SJCRH30 (cell line): ENCODE results near the gene MGAT3. TPM values are rescaled to one million over a fixed set of nuclear protein-coding genes. Genes with fewer than 3 reads are reported as not detected.

Source experiments
- DNase-seq, 2 experiments: peaks; one replicate each; pipeline ENCODE4 v3.0.0-alpha.2; 2015 to 2020
- H3K27ac ChIP-seq: fragments of 250-450 bp; sonication (Bioruptor Pico); 2 replicates; pipeline ENCODE4 v1.5.1; 2020; ENCODE audit warnings: mild to moderate bottlenecking, moderate library complexity
- H3K27me3 ChIP-seq: fragments of 250-450 bp; sonication (Bioruptor Pico); 2 replicates; pipeline ENCODE4 v1.5.1; 2020; ENCODE audit warnings: mild to moderate bottlenecking, moderate library complexity
- H3K36me3 ChIP-seq: fragments of 250-450 bp; sonication (Bioruptor Pico); 2 replicates; pipeline ENCODE4 v1.5.1; 2020; ENCODE audit warnings: mild to moderate bottlenecking, moderate library complexity
- H3K4me1 ChIP-seq: fragments of 250-450 bp; sonication (Bioruptor Pico); 2 replicates; pipeline ENCODE4 v1.5.1; 2020; ENCODE audit warnings: mild to moderate bottlenecking, moderate library complexity
- H3K4me3 ChIP-seq: fragments of 250-450 bp; sonication (Bioruptor Pico); 2 replicates; pipeline ENCODE4 v1.5.1; 2020; ENCODE audit warnings: mild to moderate bottlenecking, moderate library complexity
- H3K9me3 ChIP-seq: fragments of 250-450 bp; sonication (Bioruptor Pico); replicated peaks from 2 replicates; pipeline ENCODE4 v1.5.1; 2020; ENCODE audit warnings: mild to moderate bottlenecking, moderate library complexity
- total RNA-seq: library from RNA; depleted of rRNA; stranded (reverse); fragments of >200 nt; shearing (Covaris generic); gene quantifications from 2 replicates; pipeline ENCODE4 v1.2.3, GENCODE V29; 2014

The MGAT3 gene
- total RNA-seq, 1 experiment from 2014 or later, result not detected

DNA sequence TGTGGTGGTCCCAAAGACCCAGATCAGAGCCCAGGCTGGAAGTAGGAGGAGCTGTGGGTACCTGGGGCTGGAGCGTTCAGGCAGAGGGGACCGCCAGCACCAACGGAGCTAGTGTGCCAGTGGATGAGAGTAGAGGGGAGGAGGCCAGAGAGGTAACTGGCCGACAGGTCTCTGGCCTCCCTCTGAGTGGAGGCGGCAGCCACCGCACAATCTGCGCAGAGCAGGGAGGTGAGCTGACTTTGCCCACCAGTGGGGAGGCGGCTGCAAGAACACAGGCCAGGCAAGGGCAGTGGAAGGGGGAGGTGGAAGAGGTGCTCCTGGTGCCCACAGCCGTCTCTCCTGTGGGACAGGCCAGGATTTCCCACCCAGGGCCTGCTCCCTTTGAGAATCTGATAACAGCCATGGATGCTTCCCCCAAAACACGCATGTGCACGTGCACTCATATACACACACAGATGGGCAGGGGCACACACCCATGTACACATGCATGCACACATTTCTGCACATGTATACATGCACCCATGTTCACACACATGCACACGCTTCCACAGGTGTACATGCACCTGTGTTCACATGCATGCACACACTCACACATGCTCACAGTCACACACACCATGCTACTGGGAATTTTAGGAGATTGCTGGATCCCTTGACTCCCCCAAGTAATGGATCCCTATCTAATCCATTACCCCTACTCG lies 6.4 kb upstream of the MGAT3 start:
- no peaks in the 10 kb centered on the region for H3K36me3 ChIP-seq
- peaks cover 14% of the 10 kb centered on the region for H3K4me1 ChIP-seq
- H3K4me3 ChIP-seq, result no peak overlapping the region
- no peak for DNase-seq
- no peaks in the 10 kb centered on the region for H3K9me3 ChIP-seq
- H3K27ac ChIP-seq, result no peak overlapping the region
- peaks cover 11% of the 10 kb centered on the region; the same call in 1 of the 2 replicates for H3K27me3 ChIP-seq

DNA sequence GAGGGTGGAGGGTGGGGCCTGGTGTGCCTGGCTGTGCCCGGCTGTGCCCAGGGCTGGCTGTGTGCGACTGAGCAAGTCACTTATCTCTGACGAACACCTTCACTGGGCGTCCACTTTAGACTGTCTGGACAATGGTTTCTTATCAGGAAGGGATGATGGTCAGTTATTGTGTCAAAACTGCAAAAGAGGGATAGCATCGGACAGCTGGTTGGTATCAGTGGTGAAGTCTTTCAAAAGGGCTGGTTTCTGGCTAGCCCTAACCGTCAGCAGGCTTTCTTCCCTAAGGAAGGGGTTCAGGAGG lies 4.1 kb upstream of the MGAT3 start:
- peaks cover 14% of the 10 kb centered on the region for H3K4me1 ChIP-seq
- H3K4me3 ChIP-seq, result no peak overlapping the region
- H3K9me3 ChIP-seq, result no peaks in the 10 kb centered on the region
- H3K36me3 ChIP-seq, result no peaks in the 10 kb centered on the region
- peaks cover 7% of the 10 kb centered on the region; the same call in 1 of the 2 replicates for H3K27me3 ChIP-seq
- no peak for DNase-seq
- no peak overlapping the region for H3K27ac ChIP-seq

DNA sequence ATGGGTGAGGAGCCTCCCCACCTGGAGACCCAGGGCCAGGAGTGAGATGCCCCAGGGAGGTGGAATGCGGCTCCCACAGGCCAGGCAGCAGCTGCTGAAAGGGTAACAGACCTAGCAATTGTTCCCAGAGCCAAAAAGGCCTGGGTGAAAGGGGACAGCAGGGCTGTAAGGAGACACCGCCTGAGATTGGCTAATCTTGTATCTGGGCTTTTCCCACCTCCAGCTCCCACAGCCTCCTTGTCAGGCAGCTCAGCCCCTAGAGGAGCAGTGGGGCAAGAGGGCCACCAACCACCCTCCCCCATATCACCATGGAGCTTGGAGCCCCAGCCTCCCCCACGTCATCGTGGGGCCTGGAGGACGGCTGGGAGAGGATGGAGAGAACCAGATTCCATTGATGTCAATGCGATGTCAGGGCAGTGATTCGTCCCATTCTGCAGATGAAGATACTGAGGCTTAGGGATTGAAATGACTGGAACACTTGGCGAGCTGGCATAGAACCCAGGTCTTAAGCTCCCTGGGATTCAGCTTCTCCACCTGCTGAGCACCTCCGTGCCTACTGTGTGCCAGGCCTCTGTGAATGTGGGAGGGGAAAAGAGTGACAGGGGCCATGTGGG lies 2.9 kb upstream of the MGAT3 start:
- Histone ChIP-seq H3K36me3 (no peaks in the 10 kb centered on the region), H3K4me1 (peaks cover 14% of the 10 kb centered on the region), H3K4me3 (no peak overlapping the region), H3K27ac (0 out of 2 replicates have a peak overlapping the region, but pooled peaks have one; percentile 20), H3K27me3 (peaks cover 8% of the 10 kb centered on the region), H3K9me3 (no peaks in the 10 kb centered on the region)
- peak; percentile 69 to 81 for DNase-seq

DNA sequence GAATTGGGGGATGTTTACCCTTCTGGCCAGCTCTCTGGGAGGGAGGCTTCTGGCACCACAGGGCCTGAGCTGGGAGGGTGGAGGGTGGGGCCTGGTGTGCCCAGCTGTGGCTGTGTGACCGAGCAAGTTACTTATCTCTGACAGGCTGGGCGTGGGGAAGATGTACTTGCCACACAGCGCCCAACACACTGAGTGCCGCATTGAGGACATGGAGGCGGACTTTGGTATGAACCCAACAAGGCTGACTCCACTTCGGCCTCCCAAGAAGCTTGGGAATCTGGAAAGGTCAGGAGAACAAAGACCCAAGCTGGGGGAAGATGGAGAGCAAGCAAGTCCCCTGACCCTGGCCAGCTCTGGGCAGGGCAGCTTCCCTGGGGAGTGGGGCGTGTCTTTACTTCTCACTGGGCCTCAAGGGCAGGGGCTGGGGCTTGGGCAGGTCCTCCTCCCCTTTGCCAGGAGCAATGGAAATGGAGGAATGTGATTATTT lies 2.4 kb upstream of the MGAT3 start:
- H3K36me3 ChIP-seq, result no peaks in the 10 kb centered on the region
- peaks cover 14% of the 10 kb centered on the region for H3K4me1 ChIP-seq
- no peak overlapping the region for H3K4me3 ChIP-seq
- DNase-seq, result peak; percentile 38 to 47
- H3K27me3 ChIP-seq, result peaks cover 8% of the 10 kb centered on the region
- H3K27ac ChIP-seq, result no peak overlapping the region
- no peaks in the 10 kb centered on the region for H3K9me3 ChIP-seq

DNA sequence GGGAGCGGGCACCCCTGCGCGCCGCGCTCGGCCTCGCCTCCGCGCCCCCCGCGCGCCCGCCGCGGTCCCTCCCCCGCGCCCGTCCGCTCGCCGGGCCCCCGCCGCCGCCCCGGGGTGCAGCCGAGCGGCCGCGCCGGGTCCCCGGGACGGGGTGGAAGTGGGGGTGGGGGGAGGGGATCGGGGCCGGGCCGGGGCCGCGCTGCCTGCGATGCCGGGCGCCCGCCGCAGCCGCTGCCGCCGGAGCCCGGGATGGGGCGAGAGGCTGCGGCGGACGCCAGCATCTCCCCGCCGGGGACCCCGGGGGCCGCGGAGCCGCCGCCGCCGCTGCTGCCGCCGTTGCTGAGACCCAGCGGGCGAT lies 365 bp downstream of the MGAT3 start:
- Histone ChIP-seq H3K4me1 (peaks cover 14% of the 10 kb centered on the region), H3K27me3 (peaks cover 8% of the 10 kb centered on the region), H3K4me3 (no peak overlapping the region), H3K36me3 (no peaks in the 10 kb centered on the region), H3K9me3 (no peaks in the 10 kb centered on the region), H3K27ac (no peak overlapping the region)
- DNase-seq, result no peak

DNA sequence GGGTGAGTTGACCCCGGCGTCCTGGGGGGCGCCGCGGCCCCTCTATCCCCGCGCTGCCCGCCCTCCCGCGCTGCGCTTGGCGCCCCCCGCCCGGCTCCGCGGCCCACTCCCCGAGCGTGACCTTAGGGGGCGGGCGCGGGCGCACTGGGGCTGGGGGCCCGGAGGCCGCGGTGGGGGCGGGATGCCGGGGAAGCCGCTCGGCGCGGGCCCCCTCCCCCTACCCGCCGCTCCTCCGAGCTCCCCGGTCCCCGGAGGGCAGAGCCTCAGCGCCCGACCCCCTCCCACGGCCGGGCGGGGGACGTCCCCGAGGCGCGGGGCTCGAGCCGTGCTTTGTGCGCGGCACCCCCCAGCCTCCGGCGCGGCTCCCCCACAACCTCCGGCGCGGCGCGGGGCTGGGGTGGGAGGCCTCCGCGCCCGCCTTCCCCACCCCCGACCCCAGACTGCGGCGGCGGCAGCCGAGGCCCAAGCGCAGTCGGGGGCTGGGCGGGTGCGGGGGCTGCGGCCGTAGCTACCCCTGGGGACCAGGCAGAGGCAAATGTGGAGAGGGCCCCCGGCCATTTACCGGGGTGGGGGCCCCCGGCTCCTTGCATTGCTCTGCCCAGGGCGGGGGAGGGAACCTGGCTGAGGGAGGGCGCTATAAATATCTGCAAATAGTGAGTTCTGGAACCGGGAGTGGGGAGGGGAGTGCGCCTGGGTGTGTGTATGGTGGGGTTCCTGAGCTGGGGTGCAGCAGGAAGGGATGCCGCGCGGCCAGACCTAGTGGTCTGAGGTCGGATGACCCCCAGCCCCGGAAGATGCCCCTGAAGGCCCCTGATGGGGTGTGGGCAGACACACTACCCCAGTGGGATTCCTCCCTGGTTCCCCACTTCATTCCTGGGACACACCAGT lies 988 bp downstream of the MGAT3 start:
- Histone ChIP-seq H3K27ac (no peak overlapping the region), H3K4me1 (peaks cover 14% of the 10 kb centered on the region), H3K36me3 (no peaks in the 10 kb centered on the region), H3K9me3 (no peaks in the 10 kb centered on the region), H3K27me3 (peaks cover 8% of the 10 kb centered on the region), H3K4me3 (no peak overlapping the region)
- no peak for DNase-seq

DNA sequence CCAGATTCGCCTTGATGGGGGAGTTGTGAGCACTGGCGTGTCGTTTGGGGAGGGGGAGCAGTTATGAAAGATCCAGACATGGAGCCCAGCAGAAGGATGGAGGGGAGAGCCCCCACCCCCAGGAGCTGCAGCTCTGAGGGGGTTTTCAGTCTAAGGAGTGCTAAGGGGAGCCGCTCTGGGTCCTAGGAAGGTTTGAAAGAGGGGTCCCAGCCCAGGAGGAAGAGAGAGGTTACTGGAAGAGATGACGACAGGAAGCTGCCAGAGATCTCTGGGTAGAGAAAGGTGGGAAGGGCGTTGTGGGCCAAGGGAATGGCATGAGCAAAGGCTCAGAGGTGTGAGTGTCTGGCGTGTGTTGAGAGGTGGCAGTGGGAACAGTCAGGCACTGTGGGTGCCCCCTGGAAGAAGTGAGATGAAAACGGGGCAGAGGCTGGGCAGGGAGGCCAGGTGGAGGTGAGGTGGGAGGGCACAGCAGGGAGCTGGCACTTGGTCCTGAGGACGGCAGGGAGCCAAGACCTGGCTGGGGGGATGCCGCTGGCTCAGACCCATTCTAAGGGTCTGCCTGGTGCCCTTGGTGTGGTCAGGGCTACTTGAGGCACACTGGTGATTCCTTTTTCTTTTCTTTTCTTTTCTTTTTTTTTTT lies 1.8 kb downstream of the MGAT3 start:
- Histone ChIP-seq H3K4me1 (peaks cover 10% of the 10 kb centered on the region), H3K36me3 (no peaks in the 10 kb centered on the region), H3K4me3 (no peak overlapping the region), H3K27me3 (peaks cover 8% of the 10 kb centered on the region), H3K27ac (no peak overlapping the region), H3K9me3 (no peaks in the 10 kb centered on the region)
- no peak for DNase-seq

DNA sequence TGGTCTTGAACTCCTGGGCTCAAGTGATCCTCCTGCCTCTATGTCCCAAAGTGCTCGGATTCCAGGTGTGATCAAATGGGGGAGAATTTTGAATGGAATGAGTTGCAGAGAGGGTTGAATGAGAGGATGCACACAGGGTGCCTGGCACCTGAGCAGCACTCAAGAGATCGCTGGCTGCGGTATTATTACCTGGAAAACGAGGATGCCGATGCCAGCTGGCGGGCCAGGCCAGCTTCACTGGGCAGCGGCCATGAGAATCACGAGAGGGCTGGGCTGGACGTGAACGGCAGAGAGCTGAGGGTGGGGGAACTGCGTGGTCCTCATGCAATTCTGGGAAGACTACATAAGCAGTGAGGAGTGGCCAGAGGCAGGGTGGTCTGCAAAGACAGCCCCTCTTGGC lies 2.9 kb downstream of the MGAT3 start:
- DNase-seq, result no peak
- Histone ChIP-seq H3K4me1 (peaks cover 2% of the 10 kb centered on the region; the same call in 1 of the 2 replicates), H3K9me3 (no peaks in the 10 kb centered on the region), H3K36me3 (no peaks in the 10 kb centered on the region), H3K4me3 (no peak overlapping the region), H3K27me3 (peaks cover 8% of the 10 kb centered on the region), H3K27ac (no peak overlapping the region)

DNA sequence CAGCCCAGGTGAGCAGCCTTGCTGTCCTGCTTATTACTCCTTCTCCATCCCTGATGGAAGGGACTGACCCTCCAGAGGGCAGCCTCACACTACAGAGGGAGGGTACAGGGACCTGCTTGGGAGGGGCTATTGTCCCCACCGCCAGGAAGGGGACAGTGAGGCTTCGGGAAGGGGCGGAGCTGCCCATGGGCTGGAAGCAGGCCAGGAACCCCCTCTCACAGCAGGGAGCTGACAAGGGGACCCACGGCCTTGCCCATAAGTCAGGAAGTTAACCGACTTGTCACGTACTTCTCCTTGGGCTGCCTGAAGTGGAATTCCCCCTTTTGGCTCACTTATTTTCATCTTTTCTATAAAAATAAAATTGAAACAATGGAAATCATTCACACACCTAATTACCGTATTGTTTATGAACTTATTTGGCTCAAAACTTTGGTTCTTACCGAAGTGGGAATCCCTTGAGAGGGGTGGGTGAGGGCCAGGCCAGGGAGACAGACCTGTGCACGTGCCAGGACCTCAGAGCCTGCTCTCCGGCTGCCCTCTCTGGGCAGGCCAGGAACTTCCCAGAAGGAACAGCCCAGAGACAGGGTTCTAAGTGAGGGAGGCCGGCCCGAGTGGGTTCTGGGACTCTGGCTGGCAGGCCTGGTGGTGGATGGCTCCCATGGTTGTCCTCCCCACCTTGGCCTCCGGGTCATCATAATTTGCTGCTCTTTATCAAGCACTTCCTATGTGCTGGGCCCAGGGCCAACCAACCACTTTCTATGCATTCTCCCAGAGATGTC lies 5.8 kb downstream of the MGAT3 start:
- H3K27ac ChIP-seq, result no peak overlapping the region
- H3K36me3 ChIP-seq, result no peaks in the 10 kb centered on the region
- H3K27me3 ChIP-seq, result peaks cover 8% of the 10 kb centered on the region
- no peaks in the 10 kb centered on the region for H3K4me1 ChIP-seq
- H3K4me3 ChIP-seq, result no peak overlapping the region
- H3K9me3 ChIP-seq, result no peaks in the 10 kb centered on the region
- no peak for DNase-seq

DNA sequence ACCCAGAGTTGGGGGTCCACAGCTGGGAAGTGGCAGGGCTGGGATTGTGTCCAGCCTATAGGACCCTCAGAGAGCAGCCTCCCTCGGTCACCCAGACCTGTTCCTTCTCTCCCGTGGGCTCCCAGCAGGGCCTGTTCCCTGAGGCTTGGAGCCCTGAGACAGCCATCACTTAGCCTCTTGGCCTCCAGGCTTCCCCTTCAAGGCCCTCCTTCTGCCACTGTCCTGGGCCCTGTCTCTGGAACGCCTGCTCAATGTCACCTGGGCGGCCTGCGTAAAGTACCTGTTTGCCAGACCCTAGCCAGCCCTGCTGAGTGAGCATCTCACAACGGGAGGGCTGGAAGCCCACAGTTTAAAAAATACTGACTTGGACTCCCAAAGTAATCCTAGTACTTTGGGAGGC lies 6.5 kb downstream of the MGAT3 start:
- no peaks in the 10 kb centered on the region for H3K9me3 ChIP-seq
- H3K4me3 ChIP-seq, result no peak overlapping the region
- no peaks in the 10 kb centered on the region for H3K4me1 ChIP-seq
- no peaks in the 10 kb centered on the region for H3K36me3 ChIP-seq
- no peak for DNase-seq
- H3K27ac ChIP-seq, result no peak overlapping the region
- H3K27me3 ChIP-seq, result peaks cover 4% of the 10 kb centered on the region

DNA sequence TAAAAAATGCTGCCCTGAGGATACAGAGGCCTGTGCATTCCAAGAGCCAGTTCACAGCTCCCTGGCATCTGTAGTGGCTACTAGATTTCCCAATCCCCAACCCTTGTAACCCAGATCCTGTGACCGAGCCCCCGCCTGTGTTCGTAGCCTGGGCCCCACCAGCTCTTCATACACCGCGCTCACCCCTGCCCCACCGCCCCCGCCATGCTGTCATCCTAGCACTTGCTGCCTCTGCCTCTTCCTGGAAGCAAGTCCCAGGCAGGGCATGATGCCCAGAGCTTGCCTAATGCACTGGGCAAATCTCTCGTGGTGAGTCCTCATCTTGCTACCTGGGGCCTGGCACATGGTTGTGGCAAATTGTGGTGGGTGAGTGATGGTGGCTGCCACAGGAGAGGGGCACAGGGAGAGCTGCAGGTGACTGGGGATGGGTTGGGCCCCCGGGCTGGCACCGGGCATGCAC lies 7.1 kb downstream of the MGAT3 start:
- H3K27ac ChIP-seq, result no peak overlapping the region
- H3K27me3 ChIP-seq, result no peaks in the 10 kb centered on the region; the same call in 1 of the 2 replicates
- H3K4me3 ChIP-seq, result no peak overlapping the region
- no peaks in the 10 kb centered on the region for H3K9me3 ChIP-seq
- no peak for DNase-seq
- no peaks in the 10 kb centered on the region for H3K4me1 ChIP-seq
- H3K36me3 ChIP-seq, result no peaks in the 10 kb centered on the region

DNA sequence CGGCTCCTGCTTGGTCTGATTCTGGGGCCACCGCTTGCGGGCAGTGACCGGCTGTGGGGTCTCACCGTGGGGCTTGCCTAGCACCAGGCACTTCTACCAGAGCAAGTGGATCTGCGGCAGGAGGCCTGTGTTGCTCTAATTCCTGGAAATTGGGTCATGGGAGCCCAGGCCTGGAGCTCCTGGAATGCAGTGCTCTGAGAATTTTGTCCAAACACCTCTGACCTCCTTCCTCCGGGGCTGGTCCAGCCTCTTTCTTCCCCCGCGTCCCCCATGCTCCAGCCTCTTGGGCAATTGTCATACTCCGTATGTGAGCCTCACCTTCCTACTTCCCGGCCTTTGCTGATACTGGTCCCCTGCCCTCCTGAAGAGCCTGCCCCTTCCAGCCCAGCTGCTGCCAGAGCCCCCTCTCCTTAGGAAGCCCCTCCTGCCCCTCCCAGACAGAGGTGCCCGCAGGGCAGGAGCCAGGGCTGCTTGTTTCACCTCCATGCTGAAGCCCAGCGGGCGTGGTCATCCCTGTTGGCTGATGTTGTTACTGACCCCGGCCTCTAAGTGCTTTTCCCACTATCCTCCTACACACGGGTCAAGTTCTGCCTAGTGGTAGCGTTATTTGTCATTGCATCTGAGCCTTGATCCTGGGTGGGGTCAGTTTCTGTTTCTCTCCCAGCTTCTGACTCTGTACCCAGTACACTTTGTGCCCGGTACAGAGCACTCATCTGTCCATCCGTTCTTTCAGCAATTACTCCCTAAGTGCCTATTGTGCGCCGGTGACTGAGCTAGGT lies 9.6 kb downstream of the MGAT3 start:
- Histone ChIP-seq H3K9me3 (no peaks in the 10 kb centered on the region), H3K27me3 (no peaks in the 10 kb centered on the region; the same call in none of the 2 replicates), H3K4me1 (no peaks in the 10 kb centered on the region; the same call in 1 of the 2 replicates), H3K27ac (no peak overlapping the region), H3K36me3 (no peaks in the 10 kb centered on the region), H3K4me3 (no peak overlapping the region)
- DNase-seq, result no peak

DNA sequence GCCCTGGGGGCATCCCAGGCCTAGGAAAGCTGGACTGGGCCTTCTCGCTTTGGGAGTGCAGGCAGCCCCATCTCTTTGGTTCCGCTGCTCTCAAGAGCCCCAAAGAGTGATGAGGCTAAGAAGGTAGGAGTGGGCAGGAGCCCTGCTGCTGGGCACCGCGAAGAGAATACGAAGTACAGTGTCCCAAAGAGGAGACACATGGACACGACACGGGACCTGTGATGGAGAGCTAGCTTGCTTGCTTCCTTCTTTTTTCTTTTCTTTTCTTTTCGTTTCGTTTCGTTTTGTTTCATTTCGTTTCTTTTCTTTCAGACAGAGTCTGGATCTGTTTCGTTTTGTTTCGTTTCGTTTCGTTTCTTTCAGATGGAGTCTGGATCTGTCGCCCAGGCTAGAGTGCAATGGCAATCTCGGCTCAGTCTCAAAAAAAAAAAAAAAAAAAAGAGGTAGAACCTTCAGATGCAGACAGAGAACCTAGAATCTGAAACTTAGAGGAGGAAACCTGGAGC lies 10.6 kb downstream of the MGAT3 start:
- DNase-seq, result no peak
- no peaks in the 10 kb centered on the region for H3K9me3 ChIP-seq
- no peak overlapping the region for H3K27ac ChIP-seq
- peaks cover 4% of the 10 kb centered on the region; the same call in 1 of the 2 replicates for H3K4me1 ChIP-seq
- H3K27me3 ChIP-seq, result no peaks in the 10 kb centered on the region; the same call in none of the 2 replicates
- no peaks in the 10 kb centered on the region for H3K36me3 ChIP-seq
- H3K4me3 ChIP-seq, result no peak overlapping the region
